H1 (cell line): ENCODE data around the gene ANO9. TPM values are rescaled to one million over a fixed set of nuclear protein-coding genes. Genes with fewer than 3 reads are reported as not detected.

Experiments
- CBX8 ChIP-seq: fragments of 300-800, 300-1000 bp; sonication (generic); IDR thresholded peaks from 2 replicates; pipeline ENCODE4 v1.7.1; 2016; ENCODE audit warnings: low read depth, low read length, borderline replicate concordance
- CHD1 ChIP-seq: IDR thresholded peaks from 2 replicates; pipeline ENCODE4 v1.6.1; 2012; ENCODE audit warnings: low read depth, low read length, improper control_type of control experiment
- CHD2 ChIP-seq: IDR thresholded peaks from 2 replicates; pipeline ENCODE4 v1.6.1; 2012; ENCODE audit warnings: low read length, improper control_type of control experiment
- CHD7 ChIP-seq: fragments of 300-600 bp; sonication (generic); IDR thresholded peaks from 2 replicates; pipeline ENCODE4 v1.7.1; 2012; ENCODE audit warnings: low read length, moderate library complexity, mild to moderate bottlenecking, inconsistent platforms; ENCODE audit not compliant: insufficient replicate concordance
- YY1 ChIP-seq: IDR thresholded peaks from 2 replicates; pipeline ENCODE4 v1.6.1; 2011; ENCODE audit warnings: low read depth, mild to moderate bottlenecking, low read length
- polyA plus RNA-seq, 7 experiments: library from polyadenylated mRNA; depleted of rRNA in 3 of 7; stranded (reverse) in 5 of 7; unstranded in 2 of 7; fragments of >200 nt in 5 of 7; fragments of 200-250 nt in 2 of 7; gene quantifications; 1 replicate in 5 of 7; 2 replicates in 1 of 7; 4 replicates in 1 of 7; pipeline versions ENCODE4 v1.2.1 to v1.2.3, GENCODE V29; 2011 to 2013; ENCODE audit warnings: missing spikeins in 2 of 7, mixed read lengths in 2 of 7
- total RNA-seq: library from RNA; stranded (reverse); fragmentation: NEBNext Ultra II Directional; extraction: Animal tissue kit (Norgen Biotek cat#: 25700); gene quantifications from 2 replicates; pipeline ENCODE4 v1.2.1, GENCODE V29; 2021

ANO9 gene
- total and polyA plus RNA-seq, 2 of the 8 experiments (the other 6 are each of a cell fraction or from before 2014, with no cell fraction given): 20.0 to 20.7 TPM

- TF ChIP-seq YY1 (no peak), CBX8 (no peak), CHD1 (no peak), CHD7 (no peak), CHD2 (no peak)
These were observed 45.3 kb downstream of the ANO9 start (continued) for GRCh38 chr11:396511-396947.
